Spleen (tissue), 11 donors: ENCODE results near the gene NXPH4. TPM values are rescaled to one million over a fixed set of nuclear protein-coding genes. Genes with fewer than 3 reads are reported as not detected.

Experiments
- DNase-seq: peaks from one replicate; pipeline ENCODE4 v3.0.0-alpha.2; 2020
- H3K27ac ChIP-seq, 8 donors: fragments of 200-600 bp; sonication (generic) in 7 of 8; 1 replicate in 4 of 8; 2 replicates in 4 of 8; pipeline versions ENCODE4 v1.5.0 to v1.8.0; 2016 to 2021; ENCODE audit warnings: inconsistent platforms in 4 of 8, mild to moderate bottlenecking in 4 of 8, moderate library complexity in 1 of 8
- H3K27me3 ChIP-seq, 7 donors: fragments of 200-600 bp; sonication (generic) in 6 of 7; replicated peaks in 1 of 7; 1 replicate in 4 of 7; 2 replicates in 3 of 7; pipeline versions ENCODE4 v1.5.0 to v1.8.0; 2016 to 2021; ENCODE audit warnings: inconsistent platforms in 3 of 7, mild to moderate bottlenecking in 1 of 7
- H3K36me3 ChIP-seq, 6 donors: fragments of 200-600 bp; sonication (generic) in 5 of 6; 1 replicate in 4 of 6; 2 replicates in 2 of 6; pipeline versions ENCODE4 v1.5.0 to v1.8.0; 2016 to 2021; ENCODE audit warnings: inconsistent platforms in 2 of 6
- H3K4me1 ChIP-seq, 6 donors: fragments of 200-600 bp; sonication (generic) in 5 of 6; 1 replicate in 3 of 6; 2 replicates in 3 of 6; pipeline versions ENCODE4 v1.5.0 to v1.8.0; 2016 to 2021; ENCODE audit warnings: inconsistent platforms in 3 of 6
- H3K4me3 ChIP-seq, 8 donors: fragments of 200-600 bp; sonication (generic) in 7 of 8; 1 replicate in 4 of 8; 2 replicates in 4 of 8; pipeline versions ENCODE4 v1.5.0 to v1.8.0; 2016 to 2021; ENCODE audit warnings: inconsistent platforms in 4 of 8, mild to moderate bottlenecking in 4 of 8, moderate library complexity in 2 of 8
- H3K9me3 ChIP-seq, 8 donors: fragments of 200-600 bp; sonication (generic) in 7 of 8; 1 replicate in 4 of 8; 2 replicates in 4 of 8; pipeline versions ENCODE4 v1.5.0 to v1.8.0; 2016 to 2021; ENCODE audit warnings: inconsistent platforms in 4 of 8
- POLR2A ChIP-seq, 3 donors: fragments of 450-650 bp; IDR thresholded peaks; one replicate each; pipeline ENCODE4 v1.5.1; 2017; ENCODE audit warnings: antibody characterized with exemption in 3 of 3, mild to moderate bottlenecking in 1 of 3
- POLR2AphosphoS5 ChIP-seq, 3 donors: sonication (generic); formaldehyde crosslinking; IDR thresholded peaks; one replicate each; pipeline ENCODE4 v1.5.1; 2017; ENCODE audit warnings: antibody characterized with exemption in 3 of 3
- WGBS, 5 donors: extraction: QIAGEN DNeasy Blood & Tissue Kit in 3 of 5; methylation state at CpG; one replicate each; pipeline versions ENCODE4 v1.1.5 to v1.1.7; 2013 to 2018; 5-methylcytosine and 5-hydroxymethylcytosine counted together
- intact Hi-C: fragments of 100-400 bp; cut with DNase I; formaldehyde crosslinking; loops from one replicate; pipeline ENCODE4 v1.15.0; 2023; ENCODE audit warnings: low total_unique reads
- polyA plus RNA-seq, 3 donors: library from polyadenylated mRNA; stranded (reverse); fragments of 200-250 nt; gene quantifications; one replicate each; pipeline ENCODE4 v1.2.1, GENCODE V29; 2013
- total RNA-seq, 7 donors: library from RNA; depleted of rRNA in 3 of 7; stranded (reverse); fragments of >200 nt in 3 of 7; fragmentation: NEBNext Ultra II Directional in 4 of 7; extraction: Animal tissue kit (Norgen Biotek cat#: 25700) in 4 of 7; gene quantifications; one replicate each; pipeline versions ENCODE4 v1.1.0 to v1.2.1, GENCODE V29; 2016 to 2021
- TF ChIP-seq, protein P1 (sequence below), 11 experiments: fragments of 200-600 bp in 7 of 11; fragments of 450-650 bp in 4 of 11; sonication (generic) in 4 of 11; IDR thresholded peaks in 8 of 11; conservative IDR thresholded peaks in 3 of 11; 1 replicate in 7 of 11; 2 replicates in 4 of 11; pipeline versions ENCODE4 v1.4.0 to v1.8.0; 2016 to 2021; ENCODE audit warnings: antibody characterized with exemption in 11 of 11, inconsistent platforms in 4 of 11, mild to moderate bottlenecking in 1 of 11
- donor health status: healthy with polysubstance abuse.
- donor health status: DM: no; HTN: no; CAD: no; lungs with moderate emphysema.
- donor health status: DM: no; HTN: no; CAD: no.
- donor health status: Bipolar disorder and iron deficiency.
- donor health status: healthy.
- donor health status: DM: no; HTN: no; CAD: no.
- donor health status: DM: yes; HTN: yes; CAD: no.

The NXPH4 gene
- total and polyA plus RNA-seq, 10 donors = 0.11 to 0.60 (median 0.23) TPM; not detected in 4

DNA sequence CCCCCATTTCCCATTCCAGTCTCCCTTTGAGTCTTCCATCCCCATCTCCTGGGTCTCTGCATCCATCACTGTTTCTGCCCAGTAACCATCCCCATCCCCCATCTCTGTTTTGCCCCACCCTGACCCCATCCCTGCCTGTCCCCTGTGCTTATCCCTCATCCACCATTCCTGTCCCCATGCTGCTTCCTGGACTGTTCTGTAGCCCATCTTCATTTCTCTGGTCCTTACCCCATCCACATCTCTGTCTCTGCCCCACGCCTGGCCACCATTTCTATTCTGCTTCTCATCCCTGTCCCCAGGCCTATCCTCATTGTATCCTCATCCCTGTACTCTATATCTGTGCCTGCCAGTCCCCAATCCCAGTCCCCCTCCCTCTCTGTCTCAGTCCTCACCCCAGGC, 4.2 kb downstream of the NXPH4 start:
- no peaks in the 10 kb centered on the region for H3K9me3 ChIP-seq
- no peak overlapping the region for H3K4me3 ChIP-seq
- no peaks in the 10 kb centered on the region for H3K36me3 ChIP-seq
- 35 to 42% (median 36%) methylated on average over 1 of the region's 1 CpG for WGBS, 5 donors
- DNase-seq = no peak
- H3K27me3 ChIP-seq = peaks cover 0 to 100% (median 98%) of the 10 kb centered on the region in 7 donors
- TF ChIP-seq, protein P1, sequence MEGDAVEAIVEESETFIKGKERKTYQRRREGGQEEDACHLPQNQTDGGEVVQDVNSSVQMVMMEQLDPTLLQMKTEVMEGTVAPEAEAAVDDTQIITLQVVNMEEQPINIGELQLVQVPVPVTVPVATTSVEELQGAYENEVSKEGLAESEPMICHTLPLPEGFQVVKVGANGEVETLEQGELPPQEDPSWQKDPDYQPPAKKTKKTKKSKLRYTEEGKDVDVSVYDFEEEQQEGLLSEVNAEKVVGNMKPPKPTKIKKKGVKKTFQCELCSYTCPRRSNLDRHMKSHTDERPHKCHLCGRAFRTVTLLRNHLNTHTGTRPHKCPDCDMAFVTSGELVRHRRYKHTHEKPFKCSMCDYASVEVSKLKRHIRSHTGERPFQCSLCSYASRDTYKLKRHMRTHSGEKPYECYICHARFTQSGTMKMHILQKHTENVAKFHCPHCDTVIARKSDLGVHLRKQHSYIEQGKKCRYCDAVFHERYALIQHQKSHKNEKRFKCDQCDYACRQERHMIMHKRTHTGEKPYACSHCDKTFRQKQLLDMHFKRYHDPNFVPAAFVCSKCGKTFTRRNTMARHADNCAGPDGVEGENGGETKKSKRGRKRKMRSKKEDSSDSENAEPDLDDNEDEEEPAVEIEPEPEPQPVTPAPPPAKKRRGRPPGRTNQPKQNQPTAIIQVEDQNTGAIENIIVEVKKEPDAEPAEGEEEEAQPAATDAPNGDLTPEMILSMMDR (IDR thresholded peaks at IDR 0.05 in 8 of 11, conservative IDR thresholded peaks at IDR 0.05 in 3 of 11) = no peak
- no peak for TF ChIP-seq POLR2AphosphoS5 (IDR thresholded peaks at IDR 0.05)
- no peak for TF ChIP-seq POLR2A (IDR thresholded peaks at IDR 0.05)
- H3K27ac ChIP-seq = no peak overlapping the region
- intact Hi-C loops = no loop called here
- peaks cover 15 to 80% (median 41%) of the 10 kb centered on the region in 6 donors for H3K4me1 ChIP-seq

DNA sequence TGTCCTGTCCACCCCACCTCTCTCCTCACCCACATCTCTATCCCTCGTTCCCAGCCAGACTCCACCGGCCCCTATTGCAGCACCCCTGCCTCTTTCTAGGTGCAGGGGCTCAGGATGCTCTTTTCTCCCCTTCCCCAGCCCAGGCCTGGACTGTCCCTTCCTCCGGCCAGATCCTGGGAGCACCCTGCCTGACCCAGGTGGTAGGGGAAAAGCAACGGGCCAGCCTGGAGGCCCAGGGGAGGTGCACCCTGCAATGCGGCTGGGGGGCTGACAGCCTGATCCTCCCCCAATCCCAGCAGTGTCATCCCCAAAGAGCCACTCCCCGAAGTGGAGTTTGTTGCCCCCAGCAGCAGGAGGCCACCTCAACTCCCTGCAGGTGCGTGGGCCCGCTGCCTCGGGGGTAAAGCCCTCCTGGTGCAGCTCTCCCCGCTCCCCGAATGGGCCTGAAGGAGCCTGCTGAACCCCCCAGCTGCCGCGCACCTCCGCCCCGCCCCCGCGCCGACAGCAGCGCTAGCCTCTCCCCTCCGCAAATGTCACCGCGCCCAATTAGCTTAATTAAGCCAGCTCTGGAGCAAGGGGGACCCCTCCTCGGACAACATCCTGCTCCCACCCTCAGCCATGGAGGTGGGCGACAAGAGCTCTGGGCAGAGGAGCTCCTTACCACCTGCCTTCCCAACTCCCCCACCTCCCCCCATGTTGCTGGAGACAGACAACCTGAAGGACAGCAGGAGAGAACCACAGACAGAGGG, 4.7 kb downstream of the NXPH4 start:
- intact Hi-C loops = no loop called here
- DNase-seq = no peak
- H3K36me3 ChIP-seq = no peaks in the 10 kb centered on the region
- no peak overlapping the region for H3K27ac ChIP-seq
- no peaks in the 10 kb centered on the region for H3K9me3 ChIP-seq
- H3K27me3 ChIP-seq = peaks cover 0 to 100% (median 98%) of the 10 kb centered on the region in 7 donors
- no peak overlapping the region for H3K4me3 ChIP-seq
- 6 to 16% (median 12%) methylated on average over 14 to 24 of the region's 24 CpGs for WGBS, 5 donors
- peaks cover 10 to 80% (median 41%) of the 10 kb centered on the region in 6 donors for H3K4me1 ChIP-seq
- TF ChIP-seq POLR2AphosphoS5 (IDR thresholded peaks at IDR 0.05) (no peak), POLR2A (IDR thresholded peaks at IDR 0.05) (no peak)
- TF ChIP-seq, protein P1 (IDR thresholded peaks at IDR 0.05 in 8 of 11, conservative IDR thresholded peaks at IDR 0.05 in 3 of 11) = no peak

DNA sequence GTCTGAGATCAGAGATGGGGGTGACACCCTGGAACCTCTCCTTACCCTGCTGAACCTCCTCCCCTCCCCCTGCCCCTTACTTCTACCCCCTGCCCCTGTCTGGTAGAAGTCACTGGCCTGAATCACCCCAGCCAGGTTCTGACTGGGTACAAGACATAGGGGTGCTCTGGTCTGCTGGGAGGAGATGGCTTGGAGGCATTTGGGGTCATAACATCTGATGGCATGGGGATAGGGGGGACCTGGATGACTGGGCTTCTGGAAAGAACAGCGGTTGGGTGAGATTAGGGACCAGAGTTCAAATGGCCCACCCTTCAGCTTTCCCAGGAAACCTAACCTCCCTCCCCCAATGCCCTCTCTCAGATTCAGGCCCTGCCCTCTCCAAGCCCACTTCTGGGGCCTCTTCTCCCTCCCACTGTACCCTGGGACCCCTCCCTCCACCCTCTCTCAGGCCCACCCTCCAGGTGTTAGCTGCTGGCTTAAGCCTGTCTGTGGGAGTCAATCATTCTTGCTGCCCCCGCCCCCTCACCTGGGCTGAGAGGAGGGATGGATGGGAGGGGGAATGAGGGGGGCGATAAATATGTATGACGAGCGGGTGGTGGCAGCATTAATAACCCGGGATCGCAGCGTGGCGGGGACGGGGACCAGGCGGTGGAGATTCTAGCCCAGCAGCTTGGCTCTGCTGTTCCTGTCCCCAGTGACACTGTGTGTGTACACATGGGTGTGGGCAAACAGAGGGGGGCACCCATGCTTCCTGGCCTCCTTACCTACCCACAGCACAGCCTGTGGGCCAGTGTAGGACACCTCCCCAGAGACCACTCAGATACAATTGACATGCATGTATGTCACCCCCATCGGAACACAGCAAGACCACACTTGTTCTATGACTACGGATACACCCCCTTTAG, 5.9 kb downstream of the NXPH4 start:
- H3K27ac ChIP-seq = no peak overlapping the region
- intact Hi-C loops = no loop called here
- 22 to 43% (median 36%) methylated on average over 12 to 13 of the region's 13 CpGs for WGBS, 5 donors
- no peak for TF ChIP-seq POLR2A (IDR thresholded peaks at IDR 0.05)
- TF ChIP-seq POLR2AphosphoS5 (IDR thresholded peaks at IDR 0.05) = no peak
- TF ChIP-seq, protein P1 (IDR thresholded peaks at IDR 0.05 in 8 of 11, conservative IDR thresholded peaks at IDR 0.05 in 3 of 11) = no peak
- no peaks in the 10 kb centered on the region for H3K9me3 ChIP-seq
- no peaks in the 10 kb centered on the region for H3K36me3 ChIP-seq
- no peak overlapping the region for H3K4me3 ChIP-seq
- H3K4me1 ChIP-seq = peaks cover under 1 to 82% (median 42%) of the 10 kb centered on the region in 6 donors
- H3K27me3 ChIP-seq = peaks cover 0 to 100% (median 98%) of the 10 kb centered on the region in 7 donors
- no peak for DNase-seq
